HCT116 (cell line): Measurements from ENCODE around the gene LTC4S.

ENCODE experiments used
- CBX3 ChIP-seq: IDR thresholded peaks from 2 replicates; pipeline ENCODE4 v1.6.1; 2012; ENCODE audit warnings: low read depth
- CTCF ChIP-seq, 3 experiments: fragments of 200-600 bp in 1 of 3; sonication (generic) in 1 of 3; IDR thresholded peaks in 2 of 3; conservative IDR thresholded peaks in 1 of 3; 2 replicates each; pipeline ENCODE4 v1.5.1; 2012 to 2017; ENCODE audit warnings: low read depth in 2 of 3, low read length in 2 of 3, antibody characterized with exemption in 1 of 3, borderline replicate concordance in 1 of 3, control low read depth in 1 of 3, mild to moderate bottlenecking in 1 of 3, mixed read lengths in 1 of 3, mixed run types in 1 of 3, moderate library complexity in 1 of 3; ENCODE audit not compliant: insufficient read depth in 1 of 3
- EZH2 ChIP-seq: fragments of 200-600 bp; sonication (generic); IDR thresholded peaks from 2 replicates; pipeline ENCODE4 v1.6.1; 2017; ENCODE audit warnings: antibody characterized with exemption, mixed run types
- JUND ChIP-seq: IDR thresholded peaks from 2 replicates; pipeline ENCODE4 v1.6.1; 2012
- MAX ChIP-seq: IDR thresholded peaks from 2 replicates; pipeline ENCODE4 v1.6.1; 2012
- POLR2A ChIP-seq: IDR thresholded peaks from 2 replicates; pipeline ENCODE4 v1.7.0; 2011; ENCODE audit warnings: borderline replicate concordance; ENCODE audit not compliant: insufficient read depth, insufficient read length; ENCODE audit errors: extremely low read depth
- POLR2AphosphoS5 ChIP-seq: IDR thresholded peaks from 2 replicates; pipeline ENCODE4 v1.6.1; 2011; ENCODE audit warnings: mild to moderate bottlenecking, low read depth, low read length, moderate library complexity
- SP1 ChIP-seq: IDR thresholded peaks from 2 replicates; pipeline ENCODE4 v1.6.1; 2012; ENCODE audit warnings: low read depth
- YY1 ChIP-seq: IDR thresholded peaks from 2 replicates; pipeline ENCODE4 v1.6.1; 2011; ENCODE audit warnings: low read length, low read depth, moderate library complexity, mild to moderate bottlenecking; ENCODE audit not compliant: insufficient replicate concordance; ENCODE audit errors: extremely low read depth
- ZNF274 ChIP-seq: fragments of 200-500 bp; sonication (Bioruptor generic); IDR thresholded peaks from 2 replicates; pipeline ENCODE4 v1.6.1; 2014; ENCODE audit warnings: mild to moderate bottlenecking, low read depth, low read length, inconsistent platforms

DNA sequence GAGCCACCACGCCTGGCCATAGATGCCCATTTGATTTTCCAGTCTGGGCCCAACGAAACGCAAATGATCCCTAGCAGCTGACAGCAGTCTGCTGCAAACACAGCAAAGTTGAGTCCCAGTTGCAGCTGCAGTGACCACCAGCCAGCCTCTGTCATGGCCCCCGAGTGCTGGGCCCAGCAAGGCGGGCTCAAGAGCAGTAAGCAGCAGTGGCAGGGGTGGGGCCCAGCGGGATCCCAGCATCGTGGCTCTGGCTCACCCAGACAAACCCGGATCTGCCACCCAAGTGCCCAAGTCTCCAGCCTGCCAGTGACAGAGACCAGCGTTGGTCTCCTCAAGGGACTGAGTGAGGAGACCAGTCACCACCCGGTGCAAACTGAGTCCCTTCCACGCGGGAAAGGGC lies 6.9 kb upstream of the LTC4S start:
- TF ChIP-seq ZNF274, result no peak
- no peak for TF ChIP-seq MAX
- no peak for TF ChIP-seq CTCF (IDR thresholded peaks at IDR 0.05 in 2 of 3, conservative IDR thresholded peaks at IDR 0.05 in 1 of 3; ENCODE audit: borderline replicate concordance in 1 of 3, insufficient read depth in 1 of 3, low read depth in 2 of 3, low read length in 2 of 3)
- TF ChIP-seq JUND, result no peak
- no peak for TF ChIP-seq EZH2
- TF ChIP-seq POLR2AphosphoS5, result no peak
- TF ChIP-seq POLR2A, result no peak
- TF ChIP-seq CBX3, result no peak
- TF ChIP-seq YY1, result no peak
- no peak for TF ChIP-seq SP1
